Psoas muscle (tissue), 8 donors: ENCODE data around the gene EGLN1. TPM values are rescaled to one million over a fixed set of nuclear protein-coding genes. Genes with fewer than 3 reads are reported as not detected.

Experiments
- ATAC-seq, 4 donors: fragments of 200-7000 bp; cut with Tn5 transposase; one replicate each; pipeline ENCODE4 v1.9.1; 2020; ENCODE audit warnings: moderate library complexity in 3 of 4, mild to moderate bottlenecking in 2 of 4
- DNase-seq, 2 donors: peaks; one replicate each; pipeline ENCODE4 v3.0.0-alpha.2; 2020
- H3K27ac ChIP-seq: fragments of 200-600 bp; one replicate; pipeline ENCODE4 v1.8.0; 2022
- H3K27me3 ChIP-seq, 3 donors: fragments of 200-600 bp in 1 of 3; one replicate each; pipeline versions ENCODE4 v1.6.1 to v1.8.0; 2013 to 2022; ENCODE audit warnings: low read length in 2 of 3, mild to moderate bottlenecking in 2 of 3, moderate library complexity in 1 of 3; ENCODE audit not compliant: insufficient read depth in 3 of 3
- H3K36me3 ChIP-seq, 2 donors: fragments of 200-600 bp in 1 of 2; one replicate each; pipeline versions ENCODE4 v1.6.1 to v1.8.0; 2013 to 2022; ENCODE audit warnings: low read depth in 1 of 2, mild to moderate bottlenecking in 1 of 2, moderate library complexity in 1 of 2; ENCODE audit not compliant: insufficient read depth in 1 of 2
- H3K4me1 ChIP-seq: fragments of 200-600 bp; one replicate; pipeline ENCODE4 v1.8.0; 2022
- H3K4me3 ChIP-seq: fragments of 200-600 bp; one replicate; pipeline ENCODE4 v1.8.0; 2022; ENCODE audit warnings: mild to moderate bottlenecking
- H3K9me3 ChIP-seq: fragments of 200-600 bp; one replicate; pipeline ENCODE4 v1.8.0; 2022
- WGBS, 3 donors: extraction: QIAGEN DNeasy Blood & Tissue Kit; methylation state at CpG; one replicate each; pipeline versions ENCODE4 v1.1.6 to v1.1.7; 2013; 5-methylcytosine and 5-hydroxymethylcytosine counted together
- intact Hi-C, 2 donors: fragments of 100-400 bp; cut with DNase I; formaldehyde crosslinking; loops; one replicate each; pipeline versions ENCODE4 v1.11.0 to v1.14.2; 2022
- polyA plus RNA-seq, 3 donors: library from polyadenylated mRNA; stranded (reverse); fragments of 200-250 nt; gene quantifications; one replicate each; pipeline ENCODE4 v1.2.3, GENCODE V29; 2013
- total RNA-seq, 4 donors: library from RNA; stranded (reverse); fragmentation: NEBNext Ultra II Directional in 2 of 4; extraction: Animal tissue kit (Norgen Biotek cat#: 25700) in 2 of 4; gene quantifications; one replicate each; pipeline versions ENCODE4 v1.2.1 to v1.2.4, GENCODE V29; 2021 to 2023
- TF ChIP-seq, protein P1 (sequence below): fragments of 200-600 bp; IDR thresholded peaks from one replicate; pipeline ENCODE4 v1.8.0; 2022; ENCODE audit warnings: antibody characterized with exemption
- donor health status: healthy with polysubstance abuse.
- donor health status: DM: no; HTN: no; CAD: no; lungs with moderate emphysema.
- donor health status: Bipolar disorder and iron deficiency.
- donor health status: healthy.
- donor health status: DM: yes; HTN: yes; CAD: no.
- donor health status: DM: no; HTN: no; CAD: no.
- donor health status: DM: no; HTN: no; CAD: no.
- donor health status: DM: yes; HTN: yes; CAD: no.

The EGLN1 gene
- total and polyA plus RNA-seq, 7 donors, result 52.4 to 596 (median 230) TPM

DNA sequence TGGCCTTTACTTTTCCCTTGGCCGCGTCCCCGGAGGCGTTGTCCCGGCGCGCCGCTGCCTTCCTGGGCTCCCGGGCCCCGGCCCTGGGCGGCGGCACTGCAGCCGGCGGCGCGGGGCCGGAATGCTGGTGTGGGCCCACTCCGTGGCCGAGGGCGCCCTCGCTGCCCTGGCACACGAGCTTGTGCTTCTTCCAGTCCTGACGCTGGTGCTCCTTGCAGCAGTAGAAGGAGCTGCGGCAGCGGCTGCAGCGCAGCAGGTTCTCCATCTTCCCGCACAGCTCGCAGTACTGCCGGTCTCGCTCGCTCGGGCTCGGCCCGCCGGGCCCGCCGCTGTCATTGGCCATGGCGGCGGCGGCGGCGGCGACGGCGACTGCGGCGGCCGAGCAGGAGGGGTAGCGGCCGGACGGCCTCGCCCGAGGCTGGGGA, 529 bp downstream of the EGLN1 start:
- intact Hi-C loops, result loop anchor here (2.0 to 5.0 kb wide), 3 partner anchors 39 to 181 kb away; no protein-coding TSS in a partner anchor
- 0 to 1% (median 1%) methylated on average over 34 to 53 of the region's 53 CpGs for WGBS, 3 donors
- TF ChIP-seq, protein P1, sequence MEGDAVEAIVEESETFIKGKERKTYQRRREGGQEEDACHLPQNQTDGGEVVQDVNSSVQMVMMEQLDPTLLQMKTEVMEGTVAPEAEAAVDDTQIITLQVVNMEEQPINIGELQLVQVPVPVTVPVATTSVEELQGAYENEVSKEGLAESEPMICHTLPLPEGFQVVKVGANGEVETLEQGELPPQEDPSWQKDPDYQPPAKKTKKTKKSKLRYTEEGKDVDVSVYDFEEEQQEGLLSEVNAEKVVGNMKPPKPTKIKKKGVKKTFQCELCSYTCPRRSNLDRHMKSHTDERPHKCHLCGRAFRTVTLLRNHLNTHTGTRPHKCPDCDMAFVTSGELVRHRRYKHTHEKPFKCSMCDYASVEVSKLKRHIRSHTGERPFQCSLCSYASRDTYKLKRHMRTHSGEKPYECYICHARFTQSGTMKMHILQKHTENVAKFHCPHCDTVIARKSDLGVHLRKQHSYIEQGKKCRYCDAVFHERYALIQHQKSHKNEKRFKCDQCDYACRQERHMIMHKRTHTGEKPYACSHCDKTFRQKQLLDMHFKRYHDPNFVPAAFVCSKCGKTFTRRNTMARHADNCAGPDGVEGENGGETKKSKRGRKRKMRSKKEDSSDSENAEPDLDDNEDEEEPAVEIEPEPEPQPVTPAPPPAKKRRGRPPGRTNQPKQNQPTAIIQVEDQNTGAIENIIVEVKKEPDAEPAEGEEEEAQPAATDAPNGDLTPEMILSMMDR, result no peak

DNA sequence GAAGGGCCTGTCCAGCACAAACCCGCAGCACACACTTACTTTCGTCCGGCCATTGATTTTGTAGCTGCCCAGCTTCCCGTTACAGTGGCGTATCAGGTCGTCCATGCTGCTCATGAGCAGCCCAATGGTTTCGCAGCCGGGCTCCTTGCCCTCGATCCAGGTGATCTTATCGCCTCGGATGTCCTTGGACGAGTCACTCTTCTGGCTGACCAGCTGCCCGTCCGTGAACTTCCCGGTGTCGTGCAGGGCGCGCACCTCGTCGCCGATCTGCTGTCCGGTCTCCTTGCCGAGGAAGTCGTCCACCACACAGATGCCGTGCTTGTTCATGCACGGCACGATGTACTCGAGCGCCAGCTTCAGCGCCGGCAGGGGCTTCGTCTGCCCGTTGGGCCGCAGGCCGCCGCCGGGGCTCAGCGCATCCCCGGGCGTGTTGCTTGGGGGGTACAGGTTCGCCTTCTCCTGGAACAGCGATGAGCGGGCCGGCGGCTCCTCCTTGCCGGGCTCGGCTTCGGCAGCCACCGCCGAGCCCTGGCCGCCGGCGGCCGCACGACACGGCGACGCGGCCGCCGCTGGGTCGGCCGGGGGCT, 1.0 kb downstream of the EGLN1 start:
- H3K27me3 ChIP-seq, result no peaks in the 10 kb centered on the region
- ATAC-seq (peak; percentile 21 to 55 (median 34)), DNase-seq (peak; percentile 56 to 84)
- intact Hi-C loops, result loop anchor here (2.0 to 5.0 kb wide), 3 partner anchors 39 to 181 kb away; no protein-coding TSS in a partner anchor
- peak overlapping the region; percentile 99 for H3K27ac ChIP-seq
- peaks cover 0 to 6% of the 10 kb centered on the region in 2 donors for H3K36me3 ChIP-seq
- H3K4me1 ChIP-seq, result peaks cover 42% of the 10 kb centered on the region
- TF ChIP-seq, protein P1, result no peak
- 0% methylated on average over 48 to 63 of the region's 63 CpGs for WGBS, 3 donors
- peak overlapping the region; percentile 91 for H3K4me3 ChIP-seq
- H3K9me3 ChIP-seq, result no peaks in the 10 kb centered on the region

More for the DNA sequence above, 529 bp downstream of the EGLN1 start:
- Histone ChIP-seq H3K27ac (peak overlapping the region; percentile 99), H3K36me3 (peaks cover 0 to 6% of the 10 kb centered on the region in 2 donors), H3K4me3 (peak overlapping the region; percentile 91), H3K4me1 (peaks cover 37% of the 10 kb centered on the region), H3K27me3 (no peaks in the 10 kb centered on the region), H3K9me3 (no peaks in the 10 kb centered on the region)
- ATAC-seq, result peak; percentile 17 to 39 (median 25)
- DNase-seq, result peak; percentile 48 to 73

DNA sequence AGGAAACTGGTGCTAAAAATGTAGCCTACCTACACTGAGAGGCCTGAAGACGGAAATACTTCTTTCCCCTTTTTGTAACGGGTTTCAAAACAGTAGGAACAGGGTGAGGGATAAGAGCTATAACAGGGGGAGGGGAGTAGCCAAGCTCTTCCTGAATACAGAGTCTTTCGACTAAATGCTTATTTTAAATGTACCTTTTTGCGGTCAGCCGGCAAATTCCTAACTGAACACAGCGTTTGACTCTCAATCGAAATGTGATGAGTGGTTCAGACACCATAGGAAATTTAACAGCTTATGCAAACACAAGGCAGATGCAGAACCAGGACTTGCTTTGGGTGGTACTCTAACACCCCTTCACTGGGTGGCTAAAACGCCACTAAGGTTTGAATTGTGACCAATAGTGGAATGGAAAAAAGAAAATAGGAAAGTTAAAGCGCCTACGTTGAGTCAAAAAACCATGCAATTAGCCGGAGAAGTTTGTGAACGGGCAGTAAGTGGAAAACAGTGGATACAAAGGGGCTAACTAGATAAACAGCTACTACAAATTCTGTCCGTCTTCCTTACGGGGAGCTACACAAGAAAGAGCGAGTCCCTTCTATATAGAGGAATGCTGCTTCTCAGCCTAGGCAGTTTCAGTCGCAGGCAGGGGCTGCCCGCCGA, 1.7 kb downstream of the EGLN1 start:
- WGBS, 3 donors, result 0% methylated on average over 18 of the region's 18 CpGs
- Histone ChIP-seq H3K4me3 (peak overlapping the region; percentile 91), H3K36me3 (peaks cover 0 to 6% of the 10 kb centered on the region in 2 donors), H3K9me3 (no peaks in the 10 kb centered on the region), H3K4me1 (peaks cover 43% of the 10 kb centered on the region), H3K27me3 (no peaks in the 10 kb centered on the region), H3K27ac (peak overlapping the region; percentile 99)
- ATAC-seq (no peak), DNase-seq (no peak)
- intact Hi-C loops, result loop anchor here (2.0 to 5.0 kb wide), 3 partner anchors 38 to 182 kb away; no protein-coding TSS in a partner anchor
- TF ChIP-seq, protein P1, result no peak

DNA sequence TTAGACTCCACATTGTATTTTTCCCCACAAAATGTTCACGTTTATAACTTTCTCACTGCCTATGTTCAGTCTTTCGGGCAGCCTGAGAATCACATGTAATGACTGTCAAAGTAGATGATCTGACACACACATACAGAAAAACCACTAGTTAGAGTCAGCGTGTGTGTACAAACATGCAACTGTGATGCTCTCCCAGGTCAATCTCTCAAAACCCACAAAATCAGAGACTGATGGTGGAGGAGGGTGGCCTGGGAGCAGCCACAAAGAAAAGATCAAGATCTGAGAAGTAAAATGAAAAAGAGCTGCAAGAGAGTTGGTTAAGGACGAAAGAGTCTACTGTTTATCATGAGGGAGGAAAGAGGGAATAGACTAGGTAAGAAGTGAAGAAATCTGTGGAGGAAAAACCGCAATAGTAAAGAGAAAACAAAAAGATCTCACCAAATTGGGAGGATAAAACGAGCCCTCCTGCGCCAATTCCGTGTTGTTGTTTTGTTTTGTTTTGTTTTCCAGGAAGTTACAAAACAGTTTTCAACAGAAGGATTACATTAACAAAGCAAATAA, 2.3 kb downstream of the EGLN1 start:
- WGBS, 3 donors, result 3 to 6% (median 3%) methylated on average over 8 of the region's 8 CpGs
- DNase-seq, result no peak
- no peaks in the 10 kb centered on the region for H3K9me3 ChIP-seq
- peaks cover 45% of the 10 kb centered on the region for H3K4me1 ChIP-seq
- peak overlapping the region; percentile 91 for H3K4me3 ChIP-seq
- H3K27me3 ChIP-seq, result no peaks in the 10 kb centered on the region
- peak overlapping the region; percentile 99 for H3K27ac ChIP-seq
- intact Hi-C loops, result loop anchor here (2.0 to 5.0 kb wide), 6 partner anchors 38 to 182 kb away; no protein-coding TSS in a partner anchor
- TF ChIP-seq, protein P1, result no peak
- no peak for ATAC-seq
- peaks cover 0 to 6% of the 10 kb centered on the region in 2 donors for H3K36me3 ChIP-seq
